T-helper 22 cell (primary cell): ENCODE measurements around the gene LDB2.

Source experiments
- DNase-seq: peaks from one replicate; pipeline ENCODE4 v3.0.0-alpha.2; 2020; ENCODE audit warnings: low read depth

The LDB2 gene

DNA sequence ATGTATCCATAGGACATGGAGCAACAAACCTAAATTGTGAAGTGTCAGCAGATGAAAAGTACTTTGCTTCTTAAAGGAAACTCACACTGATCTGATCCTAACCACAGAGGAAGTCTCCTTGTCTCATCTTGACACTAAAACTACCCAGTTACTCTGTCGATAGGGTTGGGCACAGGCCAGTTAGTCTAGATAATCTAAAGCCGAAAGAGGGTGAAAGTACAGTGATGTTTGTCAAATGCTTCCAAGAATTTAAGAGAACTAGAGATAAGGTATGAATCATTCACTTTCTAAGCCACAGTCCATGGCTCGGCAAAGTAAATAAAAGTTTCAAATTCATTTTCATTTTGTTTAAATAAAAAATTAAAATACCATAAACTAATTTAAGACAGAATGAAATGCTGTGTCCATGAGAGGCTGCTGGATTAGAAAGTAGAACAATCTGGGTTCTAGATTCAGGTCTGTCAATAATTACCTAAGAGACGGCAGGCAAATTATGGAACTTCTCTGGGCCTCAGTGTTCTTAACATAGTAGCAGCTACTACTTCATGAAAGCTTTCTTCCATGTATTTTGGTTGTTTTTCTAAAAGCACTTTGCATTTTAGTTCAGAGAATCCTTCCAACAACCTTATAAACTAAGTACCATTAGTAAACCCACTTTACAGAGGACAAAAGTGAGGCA is 176.7 kb downstream of the LDB2 start:
- no peak for DNase-seq

- DNase-seq, result no peak
Observed at GRCh38 chr4:16720761-16721160, 177.7 kb downstream of the LDB2 start.

DNA sequence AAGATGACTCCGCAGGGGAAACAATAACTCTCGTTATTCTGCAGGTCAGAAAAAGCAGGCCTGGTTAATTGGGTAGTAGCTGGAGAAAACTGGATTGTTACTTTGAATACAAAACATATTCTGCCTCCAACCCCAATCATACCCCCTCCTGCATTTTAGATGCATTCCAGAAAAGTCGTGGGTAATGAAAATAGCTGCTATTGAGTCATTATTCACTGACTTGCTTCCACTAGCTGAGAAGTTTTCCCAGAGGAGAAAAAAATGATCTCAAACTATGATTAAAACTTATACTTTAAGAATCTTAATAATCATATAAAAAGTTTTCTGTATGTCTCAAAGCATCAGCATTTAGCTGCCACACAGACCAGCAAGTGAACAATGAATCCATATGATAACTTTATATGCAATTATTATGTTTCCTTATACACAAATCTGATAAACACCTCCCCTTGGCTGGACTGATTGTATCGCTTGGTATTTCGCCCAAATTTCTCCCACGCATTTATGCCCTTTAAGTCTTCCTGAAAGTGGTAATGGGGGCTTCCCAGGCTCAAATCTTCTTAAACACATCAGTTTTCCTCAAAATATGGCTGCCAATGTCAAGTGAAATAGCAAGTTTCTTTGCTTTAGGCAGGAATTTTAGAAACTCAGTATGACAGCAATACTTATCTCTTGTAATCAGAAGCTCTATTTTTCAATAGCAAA is 181.0 kb downstream of the LDB2 start:
- no peak for DNase-seq

- no peak for DNase-seq
Observed at GRCh38 chr4:16715482-16715881, 183.0 kb downstream of the LDB2 start.

- DNase-seq, result no peak
Observed at GRCh38 chr4:16714191-16714590, 184.3 kb downstream of the LDB2 start.

DNA sequence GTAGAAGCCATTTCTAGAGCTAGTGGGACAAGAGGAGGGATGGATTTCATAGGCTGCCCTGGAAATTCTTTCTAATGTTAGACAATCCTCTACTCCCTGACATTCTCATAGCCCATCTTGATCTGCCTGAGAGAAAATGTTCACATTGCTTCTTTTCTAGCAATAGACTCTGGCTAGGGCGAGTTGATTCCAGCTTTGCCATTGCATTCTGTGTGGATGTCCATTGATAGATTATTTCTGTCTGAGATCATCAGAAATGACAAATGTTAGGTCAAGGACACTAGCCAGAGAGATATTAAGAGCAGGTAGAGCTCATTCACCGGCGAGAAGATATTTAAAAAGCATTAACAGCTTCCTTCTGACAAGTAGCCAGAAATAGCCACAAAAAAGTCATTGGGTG is 184.7 kb downstream of the LDB2 start:
- DNase-seq, result no peak

DNA sequence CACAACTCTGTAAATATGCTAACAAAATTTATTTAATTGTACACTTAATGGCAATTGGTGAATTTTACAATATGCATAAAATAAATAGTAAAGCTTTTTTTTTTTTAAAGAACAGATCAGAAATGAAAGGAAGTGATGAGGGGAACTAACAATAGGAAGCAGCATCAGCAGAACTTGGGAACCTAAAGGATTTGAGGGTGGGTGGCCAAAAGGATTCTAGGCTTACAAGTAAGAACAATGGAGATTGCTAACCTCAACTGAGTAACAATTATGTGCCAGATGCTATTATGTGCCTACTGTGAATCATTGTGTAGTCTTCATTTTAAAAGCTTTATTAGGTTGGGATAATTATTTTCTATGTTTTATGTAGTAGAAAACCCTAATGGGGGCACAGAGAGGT is 185.2 kb downstream of the LDB2 start:
- DNase-seq, result no peak

GRCh38 chr4:16710198-16710597 is 188.2 kb downstream of the LDB2 start:
- DNase-seq, result no peak

DNA sequence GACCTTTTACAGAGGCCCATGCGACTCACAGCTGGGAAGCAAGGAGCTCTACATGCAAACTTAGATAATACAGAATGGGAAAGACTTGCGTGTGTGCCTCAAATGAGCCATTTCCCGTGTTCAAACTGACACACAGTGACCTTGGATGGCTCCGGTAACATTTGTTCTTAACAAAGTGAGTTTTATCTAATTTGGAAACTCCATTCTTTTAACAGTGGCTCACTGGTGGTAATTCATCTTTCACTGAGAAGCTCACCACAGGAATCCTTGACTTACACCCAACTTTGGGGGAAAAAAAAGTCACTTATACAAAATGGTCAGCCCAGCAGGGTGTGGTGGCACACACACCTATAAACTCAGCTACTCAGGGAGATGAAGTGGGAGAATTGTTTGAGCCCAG is 190.6 kb downstream of the LDB2 start:
- DNase-seq, result no peak

- DNase-seq, result no peak
Observed at GRCh38 chr4:16706251-16706650, 192.2 kb downstream of the LDB2 start.

GRCh38 chr4:16705341-16705740 is 193.1 kb downstream of the LDB2 start:
- DNase-seq, result no peak

GRCh38 chr4:16704489-16704888 is 194.0 kb downstream of the LDB2 start:
- no peak for DNase-seq

- DNase-seq, result no peak
Observed at GRCh38 chr4:16695896-16696295, 202.5 kb downstream of the LDB2 start.

DNA sequence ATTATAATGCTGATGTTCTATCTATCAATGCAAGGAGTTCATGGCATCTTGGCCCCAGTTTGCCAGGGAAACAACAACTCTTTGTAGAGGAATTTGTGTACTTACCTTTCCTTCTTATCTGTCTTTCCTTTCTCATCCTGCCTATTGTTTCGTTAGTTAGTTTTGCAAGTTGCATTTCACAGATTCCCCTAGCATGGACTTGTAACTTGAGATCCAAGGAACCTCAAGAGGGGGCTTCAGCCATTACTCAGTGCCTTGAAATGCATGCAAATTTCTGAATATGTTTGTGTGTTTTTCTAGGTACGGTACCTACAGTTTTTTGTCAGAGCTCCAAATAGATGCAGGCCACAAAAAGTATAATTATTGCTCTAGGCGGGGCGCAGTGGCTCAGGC is 203.6 kb downstream of the LDB2 start:
- no peak for DNase-seq

DNA sequence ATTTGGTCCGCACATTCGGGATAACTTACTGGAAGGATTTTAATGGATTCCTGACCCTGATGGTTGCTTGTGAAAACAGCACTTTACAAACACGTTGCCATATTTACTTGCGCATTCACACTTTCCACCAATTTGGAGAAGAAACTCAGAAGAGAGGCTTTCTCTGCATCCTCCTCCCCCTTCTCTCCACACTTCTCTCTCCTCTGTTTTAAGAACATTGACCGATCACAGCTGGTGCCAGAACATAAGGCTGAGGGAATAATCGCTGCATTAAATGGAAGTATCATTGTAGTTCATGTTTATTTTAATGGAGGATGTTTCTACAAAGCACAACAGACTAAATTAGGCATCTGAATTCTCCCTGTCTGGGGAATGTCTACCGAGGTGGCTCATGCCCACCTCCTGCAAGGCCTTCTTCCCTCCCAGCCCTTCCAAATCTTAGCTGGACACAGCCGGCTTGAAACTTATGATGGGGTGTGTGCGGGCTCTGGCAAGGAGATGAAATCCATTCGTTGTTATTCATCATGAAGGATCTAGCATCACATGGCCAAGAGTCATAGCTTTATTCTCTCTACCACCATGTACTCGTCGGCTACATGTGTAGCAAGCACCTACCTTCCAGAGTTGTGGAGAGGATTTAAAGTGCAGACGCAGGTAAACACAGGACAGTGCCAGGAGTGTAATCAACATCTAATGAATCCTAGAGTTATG is 204.1 kb downstream of the LDB2 start:
- DNase-seq, result no peak

GRCh38 chr4:16693641-16694040 is 204.8 kb downstream of the LDB2 start:
- no peak for DNase-seq

DNA sequence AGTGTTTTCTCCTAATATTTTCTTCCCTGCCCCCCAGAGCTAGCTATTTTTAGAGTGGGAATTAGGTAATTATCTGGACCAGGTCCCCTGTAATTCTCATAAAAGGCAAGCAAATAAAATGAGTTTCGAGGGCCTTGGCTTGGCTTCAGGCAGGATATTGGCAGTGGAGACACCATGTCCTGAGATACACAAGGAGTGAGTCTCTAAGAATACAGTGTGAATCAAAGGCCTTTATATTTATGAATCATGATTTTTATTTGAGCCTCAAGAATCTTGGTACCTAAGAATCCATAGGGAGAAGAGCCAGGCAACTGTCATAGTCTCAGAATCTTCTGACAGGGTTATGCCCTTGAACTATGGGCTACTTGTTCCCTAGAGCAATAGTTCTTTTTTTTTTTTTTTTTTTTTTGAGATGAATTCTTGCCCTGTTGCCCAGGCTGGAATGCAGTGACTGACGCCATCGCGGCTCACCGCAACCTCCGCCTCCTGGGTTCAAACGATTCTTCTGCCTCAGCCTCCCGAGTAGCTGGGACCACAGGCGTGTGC is 205.4 kb downstream of the LDB2 start:
- no peak for DNase-seq

DNA sequence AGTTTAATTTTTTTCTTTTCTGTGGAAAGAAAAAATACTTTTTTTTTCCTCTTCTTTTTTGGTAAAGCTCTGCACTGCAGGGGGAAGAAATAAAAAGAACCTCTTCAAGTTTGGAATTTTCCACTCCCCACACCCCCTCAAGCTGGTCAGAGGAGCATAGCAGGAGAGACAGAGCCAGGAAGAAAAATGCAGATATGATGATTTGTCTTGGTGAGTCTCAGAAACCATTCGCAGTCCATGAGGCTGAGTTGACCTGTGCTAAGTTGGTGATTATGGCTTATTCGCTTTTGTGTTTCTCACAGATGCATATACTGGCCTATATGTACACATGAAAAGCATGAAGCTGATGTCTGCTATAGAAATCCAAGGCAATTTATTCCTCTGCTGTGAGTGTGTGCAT is 205.9 kb downstream of the LDB2 start:
- DNase-seq, result no peak

- DNase-seq, result no peak
Observed at GRCh38 chr4:16692046-16692445, 206.4 kb downstream of the LDB2 start.

DNA sequence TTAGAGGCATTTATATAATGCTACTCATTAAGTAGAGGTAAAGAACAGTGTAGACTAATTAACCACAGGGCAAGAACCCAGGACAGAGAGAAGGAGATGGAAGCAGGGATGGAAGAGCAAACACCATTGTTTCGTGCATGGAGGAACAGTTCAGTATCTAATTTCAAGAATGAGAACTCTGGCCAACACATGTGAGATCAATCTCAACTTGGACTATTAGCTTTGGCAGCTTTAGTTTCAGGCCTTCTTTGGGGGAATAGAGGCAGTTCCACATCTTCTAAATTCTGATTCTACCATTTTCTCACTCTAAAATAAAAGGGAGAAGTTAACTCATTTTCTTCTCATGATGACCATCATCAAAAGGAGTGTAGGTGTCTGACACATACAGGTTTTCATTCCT is 207.0 kb downstream of the LDB2 start:
- no peak for DNase-seq

- no peak for DNase-seq
Observed at GRCh38 chr4:16687845-16688244, 210.6 kb downstream of the LDB2 start.

DNA sequence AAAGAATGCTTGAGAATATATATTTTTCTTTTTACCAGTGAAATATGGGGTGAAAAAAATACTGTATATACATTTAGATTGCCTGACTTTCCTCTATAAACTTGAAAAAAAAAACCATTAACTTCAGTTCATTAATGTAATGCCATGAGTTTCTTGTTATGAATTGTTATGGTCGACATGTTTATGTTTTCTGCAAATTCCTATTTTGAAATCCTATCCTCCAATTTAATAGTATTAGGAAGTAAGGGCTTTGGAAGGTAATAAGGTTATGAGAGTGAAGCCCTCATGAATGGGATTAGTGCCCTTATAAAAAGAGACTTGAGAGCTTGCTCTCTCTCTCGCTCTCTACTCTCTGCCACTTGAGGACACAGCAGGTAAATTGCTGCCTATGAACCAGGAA is 211.4 kb downstream of the LDB2 start:
- DNase-seq, result no peak

DNA sequence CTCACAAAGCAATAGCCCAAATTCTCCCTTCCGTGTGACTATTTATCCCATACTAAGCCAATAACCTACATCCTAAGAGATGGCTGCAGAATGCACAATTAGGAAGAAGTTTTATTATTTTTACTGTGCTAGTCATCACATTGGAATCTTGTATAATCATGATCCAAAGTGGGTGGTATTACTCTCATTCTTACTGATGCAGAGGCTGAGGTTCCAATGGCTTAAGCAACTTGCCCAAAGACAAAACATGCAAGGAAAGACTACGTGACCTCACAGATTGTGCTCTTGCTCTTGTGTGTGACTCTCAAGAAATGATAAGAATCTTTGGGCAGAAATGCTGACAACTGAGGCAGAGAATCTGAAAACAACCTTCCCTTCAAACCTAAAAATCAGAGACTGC is 212.2 kb downstream of the LDB2 start:
- no peak for DNase-seq
